Right ventricle myocardium superior (tissue), 1 donor: ENCODE data around the gene WNK1. TPM values are rescaled to one million over a fixed set of nuclear protein-coding genes. Genes with fewer than 3 reads are reported as not detected.

Experiments
- ATAC-seq: fragments of 200-7000 bp; cut with Tn5 transposase; one replicate; pipeline ENCODE4 v1.9.1; 2020; ENCODE audit warnings: mild to moderate bottlenecking; ENCODE audit not compliant: poor library complexity
- DNase-seq: peaks from one replicate; pipeline ENCODE4 v3.0.0-alpha.2; 2020
- intact Hi-C: fragments of 100-400 bp; cut with DNase I; formaldehyde crosslinking; loops from one replicate; pipeline ENCODE4 v1.11.2; 2022
- total RNA-seq: library from RNA; stranded (reverse); fragmentation: NEBNext Ultra II Directional; extraction: Animal tissue kit (Norgen Biotek cat#: 25700); gene quantifications from one replicate; pipeline ENCODE4 v1.2.1, GENCODE V29; 2021
- donor health status: DM: no; HTN: yes; CAD: no; lungs with severe emphysema.

Gene WNK1
- total RNA-seq, 1 donor from 2014 or later: 294 TPM

DNA sequence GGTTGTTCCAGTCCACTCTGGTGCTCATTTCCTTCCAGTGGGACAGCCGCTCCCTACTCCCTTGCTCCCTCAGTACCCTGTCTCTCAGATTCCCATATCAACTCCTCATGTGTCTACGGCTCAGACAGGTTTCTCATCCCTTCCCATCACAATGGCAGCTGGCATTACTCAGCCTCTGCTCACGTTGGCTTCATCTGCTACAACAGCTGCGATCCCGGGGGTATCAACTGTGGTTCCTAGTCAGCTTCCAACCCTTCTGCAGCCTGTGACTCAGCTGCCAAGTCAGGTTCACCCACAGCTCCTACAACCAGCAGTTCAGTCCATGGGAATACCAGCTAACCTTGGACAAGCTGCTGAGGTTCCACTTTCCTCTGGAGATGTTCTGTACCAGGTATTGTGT is 127.3 kb downstream of the WNK1 start:
- no peak for DNase-seq
- intact Hi-C loops: no loop called here
- ATAC-seq: peak; percentile 25

- ATAC-seq: no peak
- intact Hi-C loops: no loop called here
- DNase-seq: no peak
These were observed 128.3 kb downstream of the WNK1 start for GRCh38 chr12:880656-881055.

- intact Hi-C loops: no loop called here
- no peak for ATAC-seq
- DNase-seq: no peak
These were observed 132.5 kb downstream of the WNK1 start for GRCh38 chr12:884746-885414.

DNA sequence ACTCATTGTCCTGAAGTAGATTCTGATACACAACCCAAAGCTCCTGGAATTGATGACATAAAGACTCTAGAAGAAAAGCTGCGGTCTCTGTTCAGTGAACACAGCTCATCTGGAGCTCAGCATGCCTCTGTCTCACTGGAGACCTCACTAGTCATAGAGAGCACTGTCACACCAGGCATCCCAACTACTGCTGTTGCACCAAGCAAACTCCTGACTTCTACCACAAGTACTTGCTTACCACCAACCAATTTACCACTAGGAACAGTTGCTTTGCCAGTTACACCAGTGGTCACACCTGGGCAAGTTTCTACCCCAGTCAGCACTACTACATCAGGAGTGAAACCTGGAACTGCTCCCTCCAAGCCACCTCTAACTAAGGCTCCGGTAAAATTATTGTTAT is 133.3 kb downstream of the WNK1 start:
- intact Hi-C loops: no loop called here
- ATAC-seq: no peak
- no peak for DNase-seq

GRCh38 chr12:886206-886605 is 133.8 kb downstream of the WNK1 start:
- no peak for ATAC-seq
- DNase-seq: no peak
- intact Hi-C loops: no loop called here

DNA sequence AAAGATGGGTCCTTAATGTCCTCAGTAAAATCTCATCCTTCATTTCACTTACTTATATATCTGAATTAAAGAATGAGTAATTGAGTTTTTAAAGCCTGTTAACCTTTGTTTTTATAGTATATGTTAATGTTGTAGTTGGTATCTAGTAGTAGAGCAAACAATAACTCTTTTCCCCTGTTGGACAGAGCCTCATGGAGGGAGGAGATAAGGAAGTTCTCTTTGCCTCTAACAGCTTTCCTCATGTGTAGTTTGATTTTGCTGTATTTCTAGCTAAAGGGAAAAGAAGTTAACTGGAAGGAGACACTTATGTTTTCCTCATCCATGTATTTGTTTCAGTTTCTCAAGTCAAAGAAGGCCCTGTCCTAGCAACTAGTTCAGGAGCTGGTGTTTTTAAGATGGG is 141.8 kb downstream of the WNK1 start:
- intact Hi-C loops: no loop called here
- no peak for DNase-seq
- no peak for ATAC-seq

- DNase-seq: no peak
- intact Hi-C loops: no loop called here
- ATAC-seq: no peak
These were observed 143.7 kb downstream of the WNK1 start for GRCh38 chr12:896031-896430.

DNA sequence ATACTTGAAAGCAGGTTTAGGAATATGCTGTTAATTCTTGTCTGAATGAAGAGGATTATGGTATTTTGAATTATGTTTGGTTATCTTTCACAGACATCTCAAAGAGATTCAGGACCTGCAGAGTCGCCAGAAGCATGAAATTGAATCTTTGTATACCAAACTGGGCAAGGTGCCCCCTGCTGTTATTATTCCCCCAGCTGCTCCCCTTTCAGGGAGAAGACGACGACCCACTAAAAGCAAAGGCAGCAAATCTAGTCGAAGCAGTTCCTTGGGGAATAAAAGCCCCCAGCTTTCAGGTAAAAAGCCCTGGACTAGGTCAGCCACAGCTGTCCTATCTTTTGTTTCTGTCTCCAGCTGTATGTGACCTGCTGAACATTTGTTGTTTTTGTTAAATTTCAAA is 145.0 kb downstream of the WNK1 start:
- DNase-seq (no peak), ATAC-seq (no peak)
- intact Hi-C loops: no loop called here

GRCh38 chr12:902581-902980 is 150.2 kb downstream of the WNK1 start:
- no peak for ATAC-seq
- DNase-seq: no peak

GRCh38 chr12:903055-903454 is 150.7 kb downstream of the WNK1 start:
- DNase-seq: no peak
- intact Hi-C loops: loop anchor here (5.0 kb wide), 1 partner anchor 36 kb away; no protein-coding TSS in a partner anchor

More at GRCh38 chr12:902581-902980, 150.2 kb downstream of the WNK1 start:
- intact Hi-C loops: loop anchor here (5.0 kb wide), 1 partner anchor 35 kb away; no protein-coding TSS in a partner anchor

GRCh38 chr12:904010-904414 is 151.6 kb downstream of the WNK1 start:
- intact Hi-C loops: loop anchor here (5.0 kb wide), 1 partner anchor 37 kb away; no protein-coding TSS in a partner anchor
- no peak for ATAC-seq

More at GRCh38 chr12:903055-903454, 150.7 kb downstream of the WNK1 start:
- no peak for ATAC-seq

DNA sequence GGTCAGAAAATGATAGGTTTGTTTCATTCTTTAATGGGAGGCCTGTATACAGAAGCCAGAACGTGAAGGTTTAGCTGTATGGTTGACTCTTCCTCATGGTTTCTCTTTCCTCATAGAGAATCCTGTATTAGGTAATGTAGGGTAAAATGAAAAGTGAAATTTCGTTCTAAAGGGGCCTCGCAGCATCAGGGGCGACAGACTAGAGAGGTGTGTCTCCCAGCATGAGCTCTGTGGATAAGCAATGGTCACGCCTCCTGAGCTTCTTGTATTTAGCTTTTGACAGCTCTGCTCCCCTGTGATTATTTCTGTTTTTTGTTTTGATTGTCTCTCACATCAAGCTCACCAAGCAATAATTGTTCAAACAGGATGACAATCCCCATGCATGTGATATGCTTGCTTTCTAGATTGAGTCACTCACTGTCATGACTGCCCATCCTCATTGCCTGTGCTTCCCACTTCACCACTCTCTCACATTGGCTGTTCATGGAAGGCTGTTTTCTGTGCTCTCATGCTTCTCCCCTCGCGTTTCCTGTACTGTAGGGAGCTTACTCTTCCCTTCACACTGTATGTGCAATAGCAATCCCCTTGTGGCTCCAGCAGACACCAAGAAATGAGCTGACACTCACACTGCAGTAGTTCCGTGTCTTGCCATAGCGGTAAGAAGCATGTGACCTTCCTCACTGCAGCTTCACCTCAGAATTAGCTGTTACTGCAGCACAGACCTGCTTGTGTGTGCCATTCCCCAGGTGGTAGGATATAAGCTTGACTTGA is 153.1 kb downstream of the WNK1 start:
- no peak for DNase-seq
- intact Hi-C loops: no loop called here
- ATAC-seq: no peak

More at GRCh38 chr12:904010-904414, 151.6 kb downstream of the WNK1 start:
- DNase-seq: no peak

DNA sequence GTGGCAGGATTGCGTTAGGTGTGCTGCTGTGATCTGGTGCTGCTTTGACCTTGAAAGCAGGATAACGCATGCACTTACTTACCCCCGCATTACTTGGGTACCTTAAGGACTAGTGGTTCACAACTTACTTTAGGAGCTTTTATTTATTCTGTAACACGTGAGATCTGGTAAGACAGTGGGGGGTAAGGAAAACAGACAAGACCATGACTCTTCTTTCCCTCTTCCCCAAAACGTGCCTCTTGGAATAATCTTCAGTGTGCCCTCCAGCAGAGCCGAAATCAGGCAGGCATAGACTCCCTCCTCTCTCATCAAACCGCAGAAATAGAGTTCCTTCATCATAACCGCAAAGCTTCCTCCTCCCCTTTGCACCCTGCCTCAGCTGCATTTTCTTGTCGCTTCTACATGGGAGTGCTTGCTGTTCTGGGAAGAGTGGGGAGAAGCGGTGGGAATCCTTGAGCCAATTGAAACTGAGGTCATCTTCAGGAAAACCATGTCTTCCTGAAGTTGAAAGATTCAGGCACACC is 153.7 kb downstream of the WNK1 start:
- intact Hi-C loops: no loop called here
- no peak for ATAC-seq

GRCh38 chr12:907413-908185 is 155.2 kb downstream of the WNK1 start:
- intact Hi-C loops: no loop called here
- ATAC-seq: no peak

More for the DNA sequence above, 153.7 kb downstream of the WNK1 start:
- no peak for DNase-seq

GRCh38 chr12:909861-910260 is 157.5 kb downstream of the WNK1 start:
- no peak for DNase-seq
- intact Hi-C loops: no loop called here
- ATAC-seq: no peak

More at GRCh38 chr12:907413-908185, 155.2 kb downstream of the WNK1 start:
- no peak for DNase-seq

GRCh38 chr12:910416-910815 is 158.0 kb downstream of the WNK1 start:
- ATAC-seq: no peak
- intact Hi-C loops: no loop called here
- DNase-seq: no peak

DNA sequence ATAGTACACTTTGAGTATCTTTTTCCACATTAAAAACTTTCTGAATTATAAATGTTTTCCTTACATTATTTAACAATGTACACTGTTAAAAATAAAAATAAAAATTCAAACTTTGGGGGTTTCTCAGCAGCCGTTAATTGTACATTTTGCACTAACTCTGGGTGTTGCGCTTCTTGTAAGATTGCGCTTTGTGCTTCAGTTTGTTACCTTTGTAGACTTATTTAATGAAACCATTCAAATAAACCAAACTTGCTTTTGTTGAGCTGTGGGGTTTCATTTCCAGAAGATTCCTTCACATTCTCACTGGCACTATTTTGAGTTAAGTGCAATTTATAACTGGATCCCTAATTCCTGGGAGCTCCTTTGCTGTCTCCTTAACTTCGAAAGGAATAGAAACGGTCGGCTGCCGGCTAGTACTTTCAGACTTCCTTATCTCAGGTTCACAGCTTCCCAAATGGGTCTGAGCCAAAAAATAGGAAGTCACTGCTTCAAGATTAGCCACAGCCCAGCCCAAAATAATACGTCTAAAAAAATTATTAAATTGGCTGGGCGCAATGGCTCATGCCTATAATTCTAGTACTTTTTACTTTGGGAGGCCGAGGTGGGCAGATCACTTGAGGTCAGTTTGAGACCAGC is 158.9 kb downstream of the WNK1 start:
- intact Hi-C loops: no loop called here
- no peak for DNase-seq
- ATAC-seq: peak; percentile 38

- intact Hi-C loops: no loop called here
- ATAC-seq (no peak), DNase-seq (no peak)
These were observed 160.3 kb downstream of the WNK1 start for GRCh38 chr12:912466-913235.
